ENCODE results near the gene PAX3.

DNA sequence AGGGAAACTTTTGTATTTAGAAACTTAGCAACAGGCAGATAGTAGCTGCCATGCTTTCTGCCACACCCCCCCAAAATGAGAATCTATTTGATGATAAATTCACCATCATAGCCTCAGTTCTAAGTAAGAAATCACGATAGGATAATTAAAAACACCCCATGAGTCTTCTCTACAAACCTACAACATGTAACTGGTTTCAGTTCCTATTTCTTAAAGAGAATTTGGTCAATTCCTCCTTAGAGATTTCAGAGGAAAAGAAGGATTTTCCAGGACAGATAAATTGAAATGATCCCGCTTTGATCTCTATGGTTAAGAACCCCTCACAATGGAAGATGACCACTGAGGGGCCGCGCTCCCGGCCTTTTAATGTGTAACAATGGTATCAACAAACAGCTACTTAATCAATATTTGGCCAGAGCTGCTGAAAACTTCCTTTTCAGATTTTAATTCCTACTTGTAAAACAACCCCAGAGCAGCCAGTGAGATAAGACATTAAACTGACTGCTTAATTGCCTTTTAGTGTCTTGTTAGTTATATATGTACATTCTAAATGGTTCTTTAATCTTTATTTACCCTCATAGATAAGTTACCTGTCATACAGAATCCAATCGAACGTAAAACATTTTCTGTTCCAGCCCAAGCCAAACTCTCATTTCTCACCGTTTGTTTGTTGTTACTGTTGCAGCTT is 10.1 kb downstream of the PAX3 start:
- no peak for TF ChIP-seq CTCF (IDR thresholded peaks at IDR 0.05)
- TF ChIP-seq POLR2AphosphoS5 (IDR thresholded peaks at IDR 0.05) = no peak
- no peak for TF ChIP-seq POLR2A (IDR thresholded peaks at IDR 0.05)

Data from breast epithelium (tissue), 3 donors.